GM18519 (cell line): ENCODE measurements around the gene EML1.
A peak's percentile ranks its signal among the peaks of the same experiment; 100 is the strongest.

Experiments used
- ATAC-seq: cut with Tn5 transposase; IDR thresholded peaks from one replicate; pipeline ENCODE4 v1.9.1; 2021; ENCODE audit warnings: mild to moderate bottlenecking, moderate library complexity; ENCODE audit not compliant: unreplicated experiment, low FRiP score

Gene EML1

GRCh38 chr14:99793213-99794150, at the start of gene EML1:
TSS of gene EML1 (plus strand) at chr14:99793413. CDS start at chr14:99793477, 64 bp downstream.
- ATAC-seq = peak; percentile 87

- no peak for ATAC-seq
Observed at GRCh38 chr14:99744199-99744872, 48.9 kb upstream of the EML1 start.

- ATAC-seq = no peak
Observed at GRCh38 chr14:99744873-99745224, 48.4 kb upstream of the EML1 start.

- ATAC-seq = no peak
Observed at GRCh38 chr14:99745307-99745951, 47.8 kb upstream of the EML1 start.

GRCh38 chr14:99747167-99747566, 46.0 kb upstream of the EML1 start:
- no peak for ATAC-seq

- ATAC-seq = no peak
Observed at GRCh38 chr14:99747582-99748330, 45.5 kb upstream of the EML1 start.

- no peak for ATAC-seq
Observed at GRCh38 chr14:99748529-99748928, 44.7 kb upstream of the EML1 start.

GRCh38 chr14:99749142-99749541, 44.1 kb upstream of the EML1 start:
- ATAC-seq = no peak

- no peak for ATAC-seq
Observed at GRCh38 chr14:99749763-99750715, 43.2 kb upstream of the EML1 start.

GRCh38 chr14:99750746-99751450, 42.3 kb upstream of the EML1 start:
- no peak for ATAC-seq

- no peak for ATAC-seq
Observed at GRCh38 chr14:99751539-99752485, 41.4 kb upstream of the EML1 start.

GRCh38 chr14:99752486-99753121, 40.6 kb upstream of the EML1 start:
- ATAC-seq = no peak

GRCh38 chr14:99753225-99754140, 39.7 kb upstream of the EML1 start:
- ATAC-seq = no peak

GRCh38 chr14:99754141-99755067, 38.8 kb upstream of the EML1 start:
- ATAC-seq = no peak

- no peak for ATAC-seq
Observed at GRCh38 chr14:99755068-99755405, 38.2 kb upstream of the EML1 start.
